Ovary (tissue), 3 donors: ENCODE results near the gene ZNF26.

Experiments
- CTCF ChIP-seq, 3 donors: fragments of 450-650 bp in 2 of 3; fragments of 200-600 bp in 1 of 3; IDR thresholded peaks; one replicate each; pipeline versions ENCODE4 v1.5.1 to v1.8.0; 2016 to 2022; ENCODE audit warnings: antibody characterized with exemption in 3 of 3, mild to moderate bottlenecking in 1 of 3
- EP300 ChIP-seq: sonication (generic); formaldehyde crosslinking; IDR thresholded peaks from one replicate; pipeline ENCODE4 v1.6.1; 2017; ENCODE audit warnings: antibody characterized with exemption
- POLR2A ChIP-seq: fragments of 450-650 bp; IDR thresholded peaks from one replicate; pipeline ENCODE4 v1.6.1; 2017; ENCODE audit warnings: antibody characterized with exemption, mild to moderate bottlenecking, moderate library complexity
- donor health status: DM: no; HTN: no; CAD: no.

GRCh38 chr12:132942611-132943010 is 43.6 kb upstream of the ZNF26 start:
- TF ChIP-seq CTCF (IDR thresholded peaks at IDR 0.05) (no peak), POLR2A (no peak), EP300 (no peak)
